K562 (cell line): ENCODE results near the gene RBM19. TPM values are rescaled to one million over a fixed set of nuclear protein-coding genes. Genes with fewer than 3 reads are reported as not detected.
A peak's percentile ranks its signal among the peaks of the same experiment; 100 is the strongest.

Experiments used
- ATAC-seq: fragments of 200-7000 bp; cut with Tn5 transposase; 3 replicates; pipeline ENCODE4 v1.9.1; 2020; ENCODE audit warnings: moderate library complexity
- BruUV-seq: library from RNA; stranded (reverse); fragments of 400-500 nt; replicated peaks from 2 replicates; lab custom pipeline; 2021; lab: Mats Ljungman, UMichigan
- CTCF ChIA-PET: fragments of 300-600 bp; formaldehyde crosslinking; extraction: SDS; loops from one replicate; lab custom pipeline; 2021; ENCODE audit warnings: low intra/inter-chr PET ratio; lab: Yijun Ruan, JAX
- POLR2A ChIA-PET: fragments of 300-600, 350-650 bp; sonication (Branson Sonifier 250); formaldehyde crosslinking; extraction: SDS; loops from one replicate; lab custom pipeline; 2021; ENCODE audit warnings: antibody characterized with exemption, inconsistent platforms; lab: Yijun Ruan, JAX
- DNase-seq, 4 experiments: peaks; one replicate each; pipeline versions ENCODE4 v3.0.0 to v3.0.0-alpha.2; 2011 to 2018; ENCODE audit warnings: low spot score in 3 of 4, mixed read lengths in 3 of 4; ENCODE audit errors: extremely low read depth in 1 of 4
- FAIRE-seq: peaks from 2 replicates; lab custom pipeline; 2011; peaks lifted over from hg19 to GRCh38; lab: Jason Lieb, UNC
- H2AFZ ChIP-seq: 2 replicates; pipeline ENCODE4 v1.6.0; 2011; ENCODE audit warnings: low read depth, low read length, control low read depth, inconsistent platforms
- H3K27ac ChIP-seq: fragments of 200-600 bp; 3 replicates; pipeline ENCODE4 v1.8.0; 2011; ENCODE audit warnings: low read depth, mild to moderate bottlenecking, control low read depth, inconsistent platforms, low read length, moderate library complexity, mixed read lengths; ENCODE audit errors: extremely low read depth
- H3K27me3 ChIP-seq, 2 experiments: fragments of 300-600 bp in 1 of 2; 2 replicates in 1 of 2; 3 replicates in 1 of 2; pipeline versions ENCODE4 v1.6.0 to v1.8.0; 2011; ENCODE audit warnings: inconsistent platforms in 2 of 2, low read length in 2 of 2, mild to moderate bottlenecking in 1 of 2, mixed read lengths in 1 of 2, moderate library complexity in 1 of 2; ENCODE audit not compliant: control insufficient read depth in 2 of 2, insufficient read depth in 2 of 2
- H3K36me3 ChIP-seq: fragments of 300-600 bp; 3 replicates; pipeline ENCODE4 v1.8.0; 2011; ENCODE audit warnings: mild to moderate bottlenecking, low read length, inconsistent platforms; ENCODE audit not compliant: control insufficient read depth, insufficient read depth
- H3K4me1 ChIP-seq, 2 experiments: fragments of 200-600 bp in 1 of 2; replicated peaks in 1 of 2; 2 replicates in 1 of 2; 3 replicates in 1 of 2; pipeline versions ENCODE4 v1.5.1 to v1.8.0; 2011; ENCODE audit warnings: inconsistent platforms in 2 of 2, low read length in 2 of 2, mild to moderate bottlenecking in 1 of 2, mixed read lengths in 1 of 2, moderate library complexity in 1 of 2; ENCODE audit not compliant: control insufficient read depth in 2 of 2, insufficient read depth in 2 of 2
- H3K4me2 ChIP-seq: 2 replicates; pipeline ENCODE4 v1.6.1; 2011; ENCODE audit warnings: low read length, control low read depth, inconsistent platforms, mixed read lengths; ENCODE audit not compliant: insufficient read depth
- H3K4me3 ChIP-seq: fragments of 200-600 bp; sonication (generic), shearing (Covaris generic); 2 replicates; pipeline ENCODE4 v1.5.1; 2016; ENCODE audit warnings: control low read depth, inconsistent platforms
- H3K79me2 ChIP-seq: fragments of 200-600 bp; 3 replicates; pipeline ENCODE4 v1.8.0; 2011; ENCODE audit warnings: low read length, inconsistent platforms; ENCODE audit not compliant: control insufficient read depth, insufficient read depth
- H3K9ac ChIP-seq, 2 experiments: 2 replicates each; pipeline versions ENCODE4 v1.6.0 to v1.6.1; 2011; ENCODE audit warnings: low read depth in 2 of 2, low read length in 2 of 2, control low read depth in 1 of 2, inconsistent platforms in 1 of 2, mild to moderate bottlenecking in 1 of 2, mixed read lengths in 1 of 2; ENCODE audit not compliant: insufficient read depth in 1 of 2
- H3K9me1 ChIP-seq: one replicate; pipeline ENCODE4 v1.6.0; 2011; ENCODE audit warnings: inconsistent platforms, mild to moderate bottlenecking, low read length, moderate library complexity; ENCODE audit not compliant: control insufficient read depth, insufficient read depth
- H3K9me3 ChIP-seq: replicated peaks from 2 replicates; pipeline ENCODE4 v1.5.1; 2011; ENCODE audit warnings: low read depth, low read length, inconsistent platforms; ENCODE audit not compliant: control insufficient read depth, insufficient read depth
- H4K20me1 ChIP-seq: replicated peaks from 2 replicates; pipeline ENCODE4 v1.6.1; 2011; ENCODE audit warnings: low read length, inconsistent platforms, mixed read lengths; ENCODE audit not compliant: control insufficient read depth, insufficient read depth
- BCOR ChIP-seq: fragments of 450-650 bp; IDR thresholded peaks from 2 replicates; pipeline ENCODE4 v1.6.1; 2016
- FOSL1 ChIP-seq: fragments of 200-800 bp; sonication (Bioruptor generic); conservative IDR thresholded peaks from 2 replicates; pipeline ENCODE4 v1.6.1; 2016; ENCODE audit warnings: missing genetic modification characterization, missing compliant biosample characterization
- JUND ChIP-seq, 2 experiments: IDR thresholded peaks; 2 replicates in 1 of 2; 3 replicates in 1 of 2; pipeline ENCODE4 v1.6.1; 2011; ENCODE audit warnings: borderline replicate concordance in 2 of 2, low read depth in 2 of 2, low read length in 2 of 2, improper control_type of control experiment in 1 of 2, missing biosample characterization in 1 of 2, missing genetic modification characterization in 1 of 2, missing genetic modification reagents in 1 of 2
- KDM1A ChIP-seq, 2 experiments: fragments of 450-650 bp; IDR thresholded peaks; 2 replicates each; pipeline ENCODE4 v1.6.1; 2016; ENCODE audit warnings: mild to moderate bottlenecking in 2 of 2
- MBD2 ChIP-seq: sonication (generic); IDR thresholded peaks from 2 replicates; pipeline ENCODE4 v1.6.1; 2016; ENCODE audit warnings: low read depth, borderline replicate concordance
- NFIX ChIP-seq: fragments of 250-450 bp; sonication (Bioruptor Pico); IDR thresholded peaks from 2 replicates; pipeline ENCODE4 v1.4.0; 2020; ENCODE audit warnings: low read depth, mild to moderate bottlenecking, moderate library complexity
- RBM25 ChIP-seq: fragments of 200-400 bp; formaldehyde crosslinking; IDR thresholded peaks from 2 replicates; pipeline ENCODE4 v1.6.1; 2018; ENCODE audit warnings: low read length, low read depth, moderate library complexity; ENCODE audit not compliant: severe bottlenecking
- ZBTB33 ChIP-seq: sonication (generic); formaldehyde crosslinking; IDR thresholded peaks from 2 replicates; pipeline ENCODE4 v1.8.1; 2023; ENCODE audit warnings: mild to moderate bottlenecking, missing genetic modification reagents
- ZFP36 ChIP-seq: fragments of 150-350 bp; IDR thresholded peaks from 2 replicates; pipeline ENCODE4 v1.6.1; 2018; ENCODE audit warnings: low read length, low read depth; ENCODE audit not compliant: partially characterized antibody
- ZNF79 ChIP-seq: fragments of 250-450 bp; sonication (Bioruptor Pico); IDR thresholded peaks from 2 replicates; pipeline ENCODE4 v1.4.0; 2020; ENCODE audit warnings: low read depth, mild to moderate bottlenecking, moderate library complexity
- WGBS: fragments of 100-300 bp; shearing (Covaris generic); methylation state at CpG from one replicate; pipeline ENCODE4 v1.1.6; 2016; ENCODE audit warnings: low coverage, mixed read lengths; ENCODE audit not compliant: insufficient coverage; ENCODE audit errors: missing lambda C conversion rate; 5-methylcytosine and 5-hydroxymethylcytosine counted together
- in situ Hi-C: fragments of 300-500 bp; cut with MboI; formaldehyde crosslinking; loops from 4 replicates; pipeline ENCODE4 v1.15.0; 2018; ENCODE audit warnings: inconsistent platforms, mixed read lengths
- intact Hi-C: fragments of 100-400 bp; cut with micrococcal nuclease; formaldehyde crosslinking; loops from 2 replicates; pipeline ENCODE4 v1.14.2; 2022
- polyA plus RNA-seq, 8 experiments: library from polyadenylated mRNA; depleted of rRNA in 4 of 8; stranded (reverse) in 5 of 8; unstranded in 3 of 8; fragments of >200 nt; fragmentation: Nextera tagmentation in 2 of 8; fragmentation: Illumina TruSeq in 1 of 8; extraction: Ambion mirVana in 2 of 8; extraction: Trizol in 1 of 8; gene quantifications; 2 replicates each; pipeline versions ENCODE4 v1.2.1 to v1.2.3, GENCODE V29; 2011 to 2014; ENCODE audit warnings: inconsistent platforms in 1 of 8, missing spikeins in 1 of 8
- total RNA-seq, 7 experiments: library from RNA; depleted of rRNA in 6 of 7; stranded (reverse); fragments of >200 nt in 6 of 7; fragmentation: Illumina TruSeq in 2 of 7; extraction: Trizol in 2 of 7; gene quantifications; 2 replicates each; pipeline versions ENCODE4 v1.2.1 to v1.2.3, GENCODE V29; 2011 to 2021; ENCODE audit warnings: low replicate concordance in 1 of 7
- TF ChIP-seq, protein P1 (sequence below): fragments of 450-650 bp; IDR thresholded peaks from 2 replicates; pipeline ENCODE4 v1.6.1; 2017; ENCODE audit warnings: antibody characterized with exemption
- TF ChIP-seq, protein P2 (sequence below): fragments of 250-450 bp; sonication (Bioruptor Pico); IDR thresholded peaks from 2 replicates; pipeline ENCODE4 v1.4.0; 2020; ENCODE audit warnings: borderline replicate concordance

RBM19 gene
- total and polyA plus RNA-seq, 9 of the 15 experiments (the other 6 are each of a cell fraction or from before 2014, with no cell fraction given) = 16.0 to 58.4 (median 37.9) TPM

DNA sequence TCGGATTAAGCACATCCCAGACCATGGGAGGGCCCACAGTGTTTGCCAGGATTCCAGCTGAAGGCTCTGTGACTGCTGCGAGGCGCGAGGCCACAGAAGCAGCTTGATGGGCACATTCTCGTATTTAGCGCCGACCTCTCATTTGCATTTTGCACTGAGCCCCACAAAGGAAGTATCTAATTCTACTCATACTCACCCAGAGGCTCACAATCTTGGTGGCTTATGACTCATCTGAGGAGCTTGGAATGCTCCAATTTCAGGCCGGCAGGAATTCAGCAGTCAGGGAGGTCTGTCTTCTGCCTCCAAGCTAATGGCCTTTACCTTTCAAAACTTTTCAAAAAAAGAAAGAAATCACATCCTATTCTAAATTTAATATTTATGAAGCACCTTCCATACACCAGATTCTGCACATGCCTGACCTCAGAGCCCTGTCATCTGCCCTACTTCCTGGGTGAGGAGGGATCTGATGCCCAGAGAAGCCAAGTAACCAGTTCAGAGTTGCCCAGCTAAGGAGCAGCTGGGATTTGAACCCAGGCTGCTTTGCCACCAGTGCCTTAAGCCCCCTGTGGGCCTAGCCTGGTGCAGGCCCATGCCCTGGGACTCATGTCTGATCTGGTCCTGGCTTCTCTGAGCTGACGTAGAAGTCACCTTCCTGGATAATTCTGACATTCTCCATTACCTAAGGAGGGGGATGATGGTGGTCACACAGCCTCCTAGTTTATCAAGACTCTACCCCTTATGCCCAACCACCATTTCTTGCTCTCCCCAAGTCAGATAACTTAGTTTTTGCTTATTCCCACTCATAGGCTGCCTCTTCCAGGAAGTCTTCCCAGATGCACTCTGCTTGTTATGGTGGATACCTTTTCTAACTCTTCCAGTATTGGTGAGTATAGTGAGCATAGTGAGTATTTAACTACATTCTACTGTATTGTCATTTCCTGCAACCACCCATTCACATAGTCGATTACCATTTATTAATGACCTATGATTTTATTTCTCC, 198.9 kb downstream of the RBM19 start:
- H2AFZ ChIP-seq = no peak overlapping the region
- intact Hi-C loops (no loop called here), in situ Hi-C loops (no loop called here)
- DNase-seq = no peak
- no peaks in the 10 kb centered on the region for H3K79me2 ChIP-seq
- H3K4me2 ChIP-seq = no peak overlapping the region
- CTCF ChIA-PET = no interaction called here
- H3K4me3 ChIP-seq = no peak overlapping the region
- no peak for ATAC-seq
- no TSS peak for BruUV-seq
- TF ChIP-seq MBD2 (no peak), ZNF79 (CRISPR knock-in tag) (no peak), FOSL1 (peak; percentile 55), ZBTB33 (peak; percentile 93), KDM1A (IDR thresholded peaks at IDR 0.05) (peak in 1 of 2 experiments; percentile 37; a peak in 1 of 4 replicates), ZFP36 (peak; percentile 97), RBM25 (peak; percentile 88), NFIX (CRISPR knock-in tag) (no peak), JUND (IDR thresholded peaks at IDR 0.05; ENCODE audit: borderline replicate concordance, low read depth, low read length) (0 out of 2 replicates have a peak, but pooled peaks have one; percentile 6), JUND (tag; IDR thresholded peaks at IDR 0.05; ENCODE audit: borderline replicate concordance, low read depth, low read length) (no peak), BCOR (peak; percentile 23; the same call in 1 of the 2 replicates)
- TF ChIP-seq, protein P1, sequence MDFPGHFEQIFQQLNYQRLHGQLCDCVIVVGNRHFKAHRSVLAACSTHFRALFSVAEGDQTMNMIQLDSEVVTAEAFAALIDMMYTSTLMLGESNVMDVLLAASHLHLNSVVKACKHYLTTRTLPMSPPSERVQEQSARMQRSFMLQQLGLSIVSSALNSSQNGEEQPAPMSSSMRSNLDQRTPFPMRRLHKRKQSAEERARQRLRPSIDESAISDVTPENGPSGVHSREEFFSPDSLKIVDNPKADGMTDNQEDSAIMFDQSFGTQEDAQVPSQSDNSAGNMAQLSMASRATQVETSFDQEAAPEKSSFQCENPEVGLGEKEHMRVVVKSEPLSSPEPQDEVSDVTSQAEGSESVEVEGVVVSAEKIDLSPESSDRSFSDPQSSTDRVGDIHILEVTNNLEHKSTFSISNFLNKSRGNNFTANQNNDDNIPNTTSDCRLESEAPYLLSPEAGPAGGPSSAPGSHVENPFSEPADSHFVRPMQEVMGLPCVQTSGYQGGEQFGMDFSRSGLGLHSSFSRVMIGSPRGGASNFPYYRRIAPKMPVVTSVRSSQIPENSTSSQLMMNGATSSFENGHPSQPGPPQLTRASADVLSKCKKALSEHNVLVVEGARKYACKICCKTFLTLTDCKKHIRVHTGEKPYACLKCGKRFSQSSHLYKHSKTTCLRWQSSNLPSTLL = no peak
- TF ChIP-seq, protein P2, sequence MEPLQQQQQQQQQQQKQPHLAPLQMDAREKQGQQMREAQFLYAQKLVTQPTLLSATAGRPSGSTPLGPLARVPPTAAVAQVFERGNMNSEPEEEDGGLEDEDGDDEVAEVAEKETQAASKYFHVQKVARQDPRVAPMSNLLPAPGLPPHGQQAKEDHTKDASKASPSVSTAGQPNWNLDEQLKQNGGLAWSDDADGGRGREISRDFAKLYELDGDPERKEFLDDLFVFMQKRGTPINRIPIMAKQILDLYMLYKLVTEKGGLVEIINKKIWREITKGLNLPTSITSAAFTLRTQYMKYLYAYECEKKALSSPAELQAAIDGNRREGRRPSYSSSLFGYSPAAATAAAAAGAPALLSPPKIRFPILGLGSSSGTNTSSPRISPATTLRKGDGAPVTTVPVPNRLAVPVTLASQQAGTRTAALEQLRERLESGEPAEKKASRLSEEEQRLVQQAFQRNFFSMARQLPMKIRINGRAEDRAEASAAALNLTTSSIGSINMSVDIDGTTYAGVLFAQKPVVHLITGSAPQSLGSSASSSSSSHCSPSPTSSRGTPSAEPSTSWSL (CRISPR knock-in tag) = no peak
- H3K9ac ChIP-seq = no peak overlapping the region
- H3K9me3 ChIP-seq = no peaks in the 10 kb centered on the region
- H3K27me3 ChIP-seq = no peaks in the 10 kb centered on the region
- FAIRE-seq = no peak
- peaks cover 18% of the 10 kb centered on the region; the same call in 2 of the 3 replicates for H3K36me3 ChIP-seq
- H4K20me1 ChIP-seq = 0 out of 2 replicates have a peak, but pooled peaks cover 5% of the 10 kb centered on the region
- peaks cover 2 to 6% of the 10 kb centered on the region in 2 experiments; a peak in 3 of 5 replicates for H3K4me1 ChIP-seq
- WGBS = 84% methylated on average over 10 of the region's 10 CpGs
- POLR2A ChIA-PET = interaction anchor here (0.6 to 1.0 kb wide), 4 partner anchors 7 to 47 kb away, joined by 3 to 4 read pairs (median 4); no protein-coding TSS in a partner anchor
- H3K9me1 ChIP-seq = no peaks in the 10 kb centered on the region
- no peak overlapping the region for H3K27ac ChIP-seq
